ENCODE results near the gene FAM117B.

FAM117B gene

DNA sequence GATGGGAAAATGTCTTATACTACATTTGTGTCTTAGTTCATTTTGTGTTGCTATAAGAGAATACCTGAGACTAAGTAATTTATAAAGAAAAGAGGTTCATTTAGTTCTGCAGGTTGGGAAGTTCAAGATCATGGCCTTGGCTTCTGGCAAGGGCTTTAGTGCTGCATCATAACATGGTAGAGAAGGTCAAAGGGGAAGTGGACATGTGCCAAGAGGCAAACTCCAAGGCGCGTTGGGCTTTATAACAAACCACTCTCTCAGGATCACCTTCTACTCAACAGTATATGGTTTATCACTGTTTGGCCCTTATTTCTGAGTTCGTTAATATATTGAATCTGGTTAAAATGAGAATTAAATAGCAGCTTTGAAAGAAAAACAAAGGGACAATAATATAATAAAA, 178.6 kb downstream of the FAM117B start:
- TF ChIP-seq POLR2A (IDR thresholded peaks at IDR 0.05; ENCODE audit: extremely low read depth, insufficient read length) = no peak
- TF ChIP-seq, protein P1, sequence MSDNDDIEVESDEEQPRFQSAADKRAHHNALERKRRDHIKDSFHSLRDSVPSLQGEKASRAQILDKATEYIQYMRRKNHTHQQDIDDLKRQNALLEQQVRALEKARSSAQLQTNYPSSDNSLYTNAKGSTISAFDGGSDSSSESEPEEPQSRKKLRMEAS (IDR thresholded peaks at IDR 0.05; ENCODE audit: low read depth, low read length) = no peak
- TF ChIP-seq, protein P2, sequence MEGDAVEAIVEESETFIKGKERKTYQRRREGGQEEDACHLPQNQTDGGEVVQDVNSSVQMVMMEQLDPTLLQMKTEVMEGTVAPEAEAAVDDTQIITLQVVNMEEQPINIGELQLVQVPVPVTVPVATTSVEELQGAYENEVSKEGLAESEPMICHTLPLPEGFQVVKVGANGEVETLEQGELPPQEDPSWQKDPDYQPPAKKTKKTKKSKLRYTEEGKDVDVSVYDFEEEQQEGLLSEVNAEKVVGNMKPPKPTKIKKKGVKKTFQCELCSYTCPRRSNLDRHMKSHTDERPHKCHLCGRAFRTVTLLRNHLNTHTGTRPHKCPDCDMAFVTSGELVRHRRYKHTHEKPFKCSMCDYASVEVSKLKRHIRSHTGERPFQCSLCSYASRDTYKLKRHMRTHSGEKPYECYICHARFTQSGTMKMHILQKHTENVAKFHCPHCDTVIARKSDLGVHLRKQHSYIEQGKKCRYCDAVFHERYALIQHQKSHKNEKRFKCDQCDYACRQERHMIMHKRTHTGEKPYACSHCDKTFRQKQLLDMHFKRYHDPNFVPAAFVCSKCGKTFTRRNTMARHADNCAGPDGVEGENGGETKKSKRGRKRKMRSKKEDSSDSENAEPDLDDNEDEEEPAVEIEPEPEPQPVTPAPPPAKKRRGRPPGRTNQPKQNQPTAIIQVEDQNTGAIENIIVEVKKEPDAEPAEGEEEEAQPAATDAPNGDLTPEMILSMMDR (IDR thresholded peaks at IDR 0.05; ENCODE audit: low read depth, low read length) = no peak
- TF ChIP-seq MYC (IDR thresholded peaks at IDR 0.05; ENCODE audit: low read depth, low read length) = no peak
- H3K4me3 ChIP-seq (ENCODE audit: low read depth, low read length) = no peak overlapping the region
- DNase-seq (ENCODE audit: low read depth) = no peak

DNA sequence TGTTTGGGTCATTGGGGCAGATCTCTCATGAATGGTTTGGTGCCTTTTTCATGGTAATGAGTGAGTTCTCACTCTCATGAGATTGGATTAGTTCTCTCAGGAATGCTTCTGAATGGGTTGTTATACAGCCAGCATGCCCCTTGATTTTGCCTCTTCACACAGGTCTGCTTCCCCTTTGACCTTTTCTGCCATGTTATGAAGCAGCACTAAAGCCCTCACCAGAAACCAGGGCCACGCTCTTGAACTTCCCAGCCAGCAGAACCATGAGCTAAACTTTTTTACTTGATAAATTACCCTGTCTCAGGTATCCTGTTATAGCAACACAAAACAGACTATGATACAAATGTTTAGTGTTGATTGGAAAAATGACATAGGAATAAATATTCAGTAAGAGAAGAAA, 179.5 kb downstream of the FAM117B start:
- no peak overlapping the region for H3K4me3 ChIP-seq (ENCODE audit: low read depth, low read length)
- TF ChIP-seq, protein P2 (IDR thresholded peaks at IDR 0.05; ENCODE audit: low read depth, low read length) = no peak
- TF ChIP-seq POLR2A (IDR thresholded peaks at IDR 0.05; ENCODE audit: extremely low read depth, insufficient read length) (no peak), MYC (IDR thresholded peaks at IDR 0.05; ENCODE audit: low read depth, low read length) (no peak)
- TF ChIP-seq, protein P1 (IDR thresholded peaks at IDR 0.05; ENCODE audit: low read depth, low read length) = no peak
- DNase-seq (ENCODE audit: low read depth) = no peak

DNA sequence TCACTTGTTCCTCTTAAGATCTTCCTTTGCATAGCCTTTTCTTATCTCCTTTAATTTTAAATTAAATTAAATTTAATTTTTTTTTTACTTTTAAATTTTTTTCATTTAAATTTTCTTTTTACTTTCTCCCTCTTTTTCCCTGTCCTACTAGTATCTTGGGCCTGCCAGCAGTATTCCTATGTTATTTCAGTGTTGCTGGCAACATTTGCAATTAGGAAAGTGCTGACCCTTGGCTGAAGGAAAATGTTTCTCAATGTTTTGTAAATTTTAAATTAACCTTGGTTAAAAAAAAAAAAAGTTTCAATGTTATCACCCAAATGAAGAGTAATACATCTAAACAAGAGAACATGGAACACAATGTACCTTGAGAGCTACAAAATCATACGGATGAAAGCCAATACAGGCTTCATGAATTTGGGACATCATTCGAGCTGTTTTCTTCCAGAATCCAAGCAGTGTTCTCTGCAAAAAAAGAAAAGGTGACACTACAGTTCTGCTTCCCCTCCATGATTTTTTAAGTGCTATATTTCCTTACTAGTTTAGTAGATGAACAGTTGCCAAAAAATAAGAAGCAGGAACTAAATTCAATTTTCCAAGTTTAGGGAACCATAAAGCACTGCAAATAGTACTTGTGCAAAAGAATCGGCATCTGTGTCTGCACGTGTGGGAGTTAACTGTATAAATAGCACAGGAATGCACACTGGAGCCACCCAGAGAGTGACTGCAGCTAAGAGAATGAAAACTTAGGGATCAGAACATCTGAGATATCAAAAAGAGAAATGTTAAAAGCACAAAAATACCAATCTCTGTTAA, 181.0 kb downstream of the FAM117B start:
- TF ChIP-seq, protein P2 (IDR thresholded peaks at IDR 0.05; ENCODE audit: low read depth, low read length) = no peak
- TF ChIP-seq, protein P1 (IDR thresholded peaks at IDR 0.05; ENCODE audit: low read depth, low read length) = no peak
- TF ChIP-seq MYC (IDR thresholded peaks at IDR 0.05; ENCODE audit: low read depth, low read length) = no peak
- TF ChIP-seq POLR2A (IDR thresholded peaks at IDR 0.05; ENCODE audit: extremely low read depth, insufficient read length) = no peak
- DNase-seq (ENCODE audit: low read depth) = no peak
- H3K4me3 ChIP-seq (ENCODE audit: low read depth, low read length) = no peak overlapping the region

DNA sequence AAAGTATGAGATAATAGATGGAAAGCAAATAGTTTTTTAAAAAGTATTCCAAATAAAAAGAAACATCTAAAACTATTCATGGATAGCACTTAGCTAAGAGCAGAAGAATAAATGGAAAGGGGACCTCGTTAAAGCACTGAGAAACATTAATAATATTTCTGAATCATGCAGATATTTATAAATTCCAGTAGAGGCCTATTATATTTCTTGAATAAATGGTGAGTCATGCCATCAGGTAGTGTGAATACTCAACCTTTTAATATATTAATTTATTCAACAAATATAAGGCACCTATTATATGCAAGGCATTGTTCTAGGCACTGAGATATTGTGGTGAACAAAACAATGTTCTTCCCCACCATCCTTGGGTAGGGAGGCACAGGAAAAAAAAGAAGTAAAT, 183.0 kb downstream of the FAM117B start:
- no peak for TF ChIP-seq MYC (IDR thresholded peaks at IDR 0.05; ENCODE audit: low read depth, low read length)
- no peak for TF ChIP-seq POLR2A (IDR thresholded peaks at IDR 0.05; ENCODE audit: extremely low read depth, insufficient read length)
- TF ChIP-seq, protein P2 (IDR thresholded peaks at IDR 0.05; ENCODE audit: low read depth, low read length) = no peak
- TF ChIP-seq, protein P1 (IDR thresholded peaks at IDR 0.05; ENCODE audit: low read depth, low read length) = no peak
- no peak overlapping the region for H3K4me3 ChIP-seq (ENCODE audit: low read depth, low read length)
- no peak for DNase-seq (ENCODE audit: low read depth)

DNA sequence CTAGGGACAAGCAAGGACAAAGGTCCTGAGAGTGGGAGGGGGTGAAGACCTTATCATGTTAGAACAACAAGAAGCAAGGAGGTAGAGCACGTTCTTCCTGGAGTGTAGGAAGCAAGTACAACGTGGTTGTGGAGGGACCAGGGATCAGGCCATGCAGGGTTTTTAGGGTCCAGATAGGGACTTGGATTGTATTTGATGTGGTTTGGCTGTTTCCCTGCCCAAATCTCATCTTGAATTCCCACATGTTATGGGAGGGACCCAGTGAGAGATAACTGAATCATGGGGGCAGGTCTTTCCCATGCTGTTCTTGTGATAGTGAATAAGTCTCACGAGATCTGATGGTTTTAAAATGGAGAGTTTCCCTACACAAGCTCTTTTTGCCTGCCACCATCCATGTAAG, 183.6 kb downstream of the FAM117B start:
- DNase-seq (ENCODE audit: low read depth) = no peak
- H3K4me3 ChIP-seq (ENCODE audit: low read depth, low read length) = no peak overlapping the region
- TF ChIP-seq, protein P2 (IDR thresholded peaks at IDR 0.05; ENCODE audit: low read depth, low read length) = no peak
- TF ChIP-seq POLR2A (IDR thresholded peaks at IDR 0.05; ENCODE audit: extremely low read depth, insufficient read length) (no peak), MYC (IDR thresholded peaks at IDR 0.05; ENCODE audit: low read depth, low read length) (no peak)
- TF ChIP-seq, protein P1 (IDR thresholded peaks at IDR 0.05; ENCODE audit: low read depth, low read length) = no peak
